ENCODE results near the gene PPAN.

The PPAN gene

GRCh38 chr19:10102787-10103236 lies 3.4 kb upstream of the PPAN start:
- TF ChIP-seq, protein P1, sequence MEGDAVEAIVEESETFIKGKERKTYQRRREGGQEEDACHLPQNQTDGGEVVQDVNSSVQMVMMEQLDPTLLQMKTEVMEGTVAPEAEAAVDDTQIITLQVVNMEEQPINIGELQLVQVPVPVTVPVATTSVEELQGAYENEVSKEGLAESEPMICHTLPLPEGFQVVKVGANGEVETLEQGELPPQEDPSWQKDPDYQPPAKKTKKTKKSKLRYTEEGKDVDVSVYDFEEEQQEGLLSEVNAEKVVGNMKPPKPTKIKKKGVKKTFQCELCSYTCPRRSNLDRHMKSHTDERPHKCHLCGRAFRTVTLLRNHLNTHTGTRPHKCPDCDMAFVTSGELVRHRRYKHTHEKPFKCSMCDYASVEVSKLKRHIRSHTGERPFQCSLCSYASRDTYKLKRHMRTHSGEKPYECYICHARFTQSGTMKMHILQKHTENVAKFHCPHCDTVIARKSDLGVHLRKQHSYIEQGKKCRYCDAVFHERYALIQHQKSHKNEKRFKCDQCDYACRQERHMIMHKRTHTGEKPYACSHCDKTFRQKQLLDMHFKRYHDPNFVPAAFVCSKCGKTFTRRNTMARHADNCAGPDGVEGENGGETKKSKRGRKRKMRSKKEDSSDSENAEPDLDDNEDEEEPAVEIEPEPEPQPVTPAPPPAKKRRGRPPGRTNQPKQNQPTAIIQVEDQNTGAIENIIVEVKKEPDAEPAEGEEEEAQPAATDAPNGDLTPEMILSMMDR (conservative IDR thresholded peaks at IDR 0.05; ENCODE audit: low read length): no peak
- H3K4me3 ChIP-seq (ENCODE audit: low read length): no peak overlapping the region
- DNase-seq (ENCODE audit: low read depth): no peak

DNA sequence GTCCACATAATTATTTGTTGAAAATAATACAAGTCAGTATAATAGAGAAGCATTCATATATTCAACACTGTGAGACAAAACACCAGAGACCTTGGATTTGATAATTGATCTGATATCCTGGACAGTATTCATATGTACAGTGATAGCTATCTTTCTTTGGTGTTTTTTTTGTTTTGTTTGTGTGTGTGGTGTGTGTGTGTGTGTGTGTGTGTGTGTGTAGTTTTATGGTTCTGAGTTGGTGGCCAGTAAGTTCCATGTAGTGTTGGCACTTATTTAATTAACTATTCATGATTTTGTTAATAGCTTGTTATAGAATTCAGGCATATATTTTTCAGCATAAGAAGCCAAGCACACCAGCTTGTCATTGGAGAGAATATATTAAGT lies 2.0 kb upstream of the PPAN start:
- no peak overlapping the region for H3K4me3 ChIP-seq (ENCODE audit: low read length)
- TF ChIP-seq, protein P1 (conservative IDR thresholded peaks at IDR 0.05; ENCODE audit: low read length): no peak
- no peak for DNase-seq (ENCODE audit: low read depth)

DNA sequence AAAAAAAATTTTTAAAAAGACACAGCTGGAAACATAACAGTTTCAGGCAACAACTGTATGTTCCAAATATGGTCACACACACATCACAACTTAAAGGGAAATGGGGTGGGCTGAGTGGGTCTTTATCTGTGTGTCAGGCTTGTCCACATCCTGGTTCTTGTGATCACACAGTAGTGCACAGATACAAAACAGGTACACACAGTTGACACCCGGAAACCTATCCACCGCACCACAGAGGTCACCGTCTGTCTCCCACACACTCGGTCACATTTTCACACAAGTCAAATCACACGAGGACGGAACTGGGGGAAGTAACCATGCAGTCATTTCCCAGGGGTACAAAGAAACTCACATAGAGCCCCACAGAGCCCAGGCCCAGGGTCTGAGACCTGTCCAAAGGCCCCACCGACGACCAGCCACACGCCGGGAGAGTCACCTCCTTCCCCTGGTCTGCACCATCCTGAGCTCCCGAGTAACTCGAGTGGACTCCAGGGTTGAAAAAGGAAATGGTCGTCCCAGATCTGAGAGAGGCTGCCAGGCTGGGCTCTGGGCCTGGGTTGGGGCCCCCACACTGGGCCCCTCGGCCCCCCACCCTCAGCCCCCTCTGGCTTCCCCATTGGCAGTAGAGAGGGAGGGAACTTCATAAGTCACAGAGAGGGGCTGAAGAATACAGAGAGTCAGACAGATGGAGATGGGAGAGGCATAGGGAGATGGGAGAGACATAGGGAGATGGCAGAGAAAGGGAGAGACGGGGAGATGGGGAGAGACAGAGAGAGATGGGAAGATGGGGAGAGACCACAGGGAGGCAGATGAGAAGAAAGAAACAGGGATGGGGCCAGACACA lies 1.3 kb upstream of the PPAN start:
- DNase-seq (ENCODE audit: low read depth): no peak
- TF ChIP-seq, protein P1 (conservative IDR thresholded peaks at IDR 0.05; ENCODE audit: low read length): no peak
- H3K4me3 ChIP-seq (ENCODE audit: low read length): no peak overlapping the region

- TF ChIP-seq, protein P1 (conservative IDR thresholded peaks at IDR 0.05; ENCODE audit: low read length): no peak
- H3K4me3 ChIP-seq (ENCODE audit: low read length): peak overlapping the region; percentile 40
- no peak for DNase-seq (ENCODE audit: low read depth)
Observed at GRCh38 chr19:10105509-10106099, 558 bp upstream of the PPAN start.

DNA sequence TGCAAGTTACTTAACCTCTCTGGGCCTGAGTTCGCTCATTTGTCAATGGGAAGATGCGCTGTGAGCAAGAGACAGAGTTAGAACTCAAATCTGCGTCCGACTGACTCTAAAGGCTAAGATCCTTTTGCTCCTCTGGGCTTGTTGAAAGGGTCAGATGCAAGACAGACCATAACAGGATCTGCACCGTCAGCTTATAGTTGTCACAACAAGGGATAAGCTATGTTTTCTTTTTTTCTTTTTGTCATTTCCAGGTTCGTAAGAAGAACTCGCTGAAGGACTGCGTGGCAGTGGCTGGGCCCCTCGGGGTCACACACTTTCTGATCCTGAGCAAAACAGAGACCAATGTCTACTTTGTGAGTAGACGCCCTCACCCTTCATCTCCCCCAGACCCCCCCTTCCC lies 1.1 kb downstream of the PPAN start:
- TF ChIP-seq, protein P1 (conservative IDR thresholded peaks at IDR 0.05; ENCODE audit: low read length): no peak
- DNase-seq (ENCODE audit: low read depth): no peak
- peak overlapping the region; percentile 83 for H3K4me3 ChIP-seq (ENCODE audit: low read length)

- H3K4me3 ChIP-seq (ENCODE audit: low read length): no peak overlapping the region
- TF ChIP-seq, protein P1 (conservative IDR thresholded peaks at IDR 0.05; ENCODE audit: low read length): no peak
- no peak for DNase-seq (ENCODE audit: low read depth)
Observed at GRCh38 chr19:10107817-10108367, 1.7 kb downstream of the PPAN start.

Measured in AG10803 (cell line).